Germinal center (tissue), 1 donor: ENCODE measurements around the gene APBB1IP.
"Not testable (repeated sequence)": the region's sequence is repeated elsewhere in the genome, so short reads cannot be mapped to it uniquely, and the experiment has no call there.

ENCODE experiments used
- DNase-seq: peaks from one replicate; pipeline ENCODE4 v3.0.0; 2012; ENCODE audit warnings: mixed read lengths, low spot score

Gene APBB1IP

GRCh38 chr10:26477501-26477900 lies 39.4 kb downstream of the APBB1IP start:
- DNase-seq, result no peak

DNA sequence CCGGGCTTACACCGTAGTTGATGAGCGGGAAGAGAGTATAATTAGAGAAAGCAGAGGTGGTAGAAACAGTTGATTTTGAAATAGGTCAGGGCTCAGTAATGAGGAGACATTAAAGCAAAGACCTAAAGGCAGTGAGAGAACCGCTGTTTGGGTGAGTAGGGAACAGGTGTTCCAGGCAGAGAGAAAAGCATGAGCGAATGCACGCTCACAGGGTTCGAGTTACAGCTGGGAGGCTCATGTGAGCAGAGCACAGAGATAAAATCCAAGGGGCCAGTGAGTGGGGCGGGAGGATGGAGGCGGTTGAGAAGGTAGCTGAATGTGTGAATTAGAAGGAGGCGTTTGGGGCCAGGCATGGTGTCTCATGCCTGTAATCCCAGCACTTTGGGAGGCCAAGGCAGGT lies 39.9 kb downstream of the APBB1IP start:
- DNase-seq, result no peak

DNA sequence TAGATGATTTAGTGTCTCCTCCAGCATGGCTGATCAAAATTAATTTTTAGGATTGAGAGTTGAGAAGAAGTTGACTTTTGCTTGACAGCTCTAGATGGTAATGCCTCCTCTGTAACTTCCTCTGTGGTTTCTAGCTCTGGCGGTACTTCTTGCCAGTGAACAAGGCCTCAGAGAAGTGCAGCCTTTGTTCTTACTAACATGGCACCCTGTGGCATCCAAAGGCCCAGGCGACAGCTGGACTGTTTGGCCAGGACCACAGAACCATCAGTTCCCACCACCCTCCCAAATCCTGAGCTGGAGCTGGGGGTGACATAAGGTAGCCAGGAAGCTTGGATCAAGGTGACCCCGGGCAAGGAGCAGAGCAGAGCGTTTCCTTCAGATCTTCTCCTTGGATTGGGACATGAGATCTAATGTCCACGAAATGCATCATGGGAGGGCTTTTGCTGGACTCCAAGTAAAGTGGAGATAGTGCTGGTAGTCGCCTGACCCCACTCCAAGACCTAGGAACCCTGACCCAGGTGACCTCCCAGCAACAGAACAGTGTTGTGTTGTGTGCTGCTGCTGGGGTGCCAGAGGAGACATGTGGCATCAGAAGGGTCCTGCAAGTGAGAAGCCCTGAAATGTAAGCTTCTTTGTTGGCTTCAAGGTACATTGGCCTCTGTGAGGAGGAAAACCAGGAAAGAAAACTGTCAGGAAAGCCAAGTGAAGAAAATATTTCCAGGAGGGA lies 41.8 kb downstream of the APBB1IP start:
- peak; percentile 39 for DNase-seq

DNA sequence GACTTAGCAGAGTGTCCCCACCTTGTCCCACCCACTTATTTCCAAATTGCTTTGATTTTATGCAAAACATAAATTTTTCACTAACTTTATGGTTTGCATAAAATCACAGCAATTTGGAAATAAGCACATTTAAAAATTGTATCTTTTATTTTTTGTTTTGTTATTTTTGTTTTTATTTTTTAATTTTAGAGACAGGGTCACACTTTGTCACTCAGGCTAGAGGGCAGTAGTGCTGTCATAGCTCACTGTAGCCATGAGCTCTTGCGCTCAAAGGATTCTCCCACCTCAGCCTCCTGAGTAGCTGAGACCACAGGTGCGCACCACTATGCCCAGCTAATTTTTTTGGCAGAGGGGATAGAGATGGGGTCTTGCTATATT lies 43.2 kb downstream of the APBB1IP start:
- no peak for DNase-seq

DNA sequence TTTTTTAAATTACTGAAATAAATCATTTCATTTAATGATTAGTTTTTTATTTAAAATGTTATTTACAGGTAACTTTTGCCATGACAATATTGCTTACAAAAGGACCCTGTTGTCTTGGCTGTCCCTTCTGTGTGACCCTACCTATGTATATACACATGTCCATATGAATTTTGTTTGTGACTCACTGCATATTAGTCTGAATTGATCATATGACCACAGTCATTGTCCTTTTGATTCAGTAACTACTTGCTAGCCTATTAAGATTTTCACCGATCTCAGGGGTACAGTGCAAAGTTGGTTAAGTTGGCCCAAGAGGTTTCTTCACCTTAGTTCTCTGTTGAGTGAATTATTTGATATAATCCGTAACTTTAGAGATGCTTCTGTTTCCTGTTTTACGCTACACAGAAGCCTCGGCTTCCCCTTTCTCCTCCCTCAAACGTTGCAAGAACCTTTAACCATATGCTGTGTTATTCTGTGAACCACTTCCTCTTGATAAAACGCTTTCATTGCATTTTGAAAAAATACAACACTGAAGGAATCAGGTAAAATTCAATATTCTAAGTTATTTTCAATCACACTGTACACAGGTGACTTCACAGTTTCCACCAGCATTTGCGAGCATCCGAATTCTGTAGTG lies 43.9 kb downstream of the APBB1IP start:
- DNase-seq, result peak; percentile 44

DNA sequence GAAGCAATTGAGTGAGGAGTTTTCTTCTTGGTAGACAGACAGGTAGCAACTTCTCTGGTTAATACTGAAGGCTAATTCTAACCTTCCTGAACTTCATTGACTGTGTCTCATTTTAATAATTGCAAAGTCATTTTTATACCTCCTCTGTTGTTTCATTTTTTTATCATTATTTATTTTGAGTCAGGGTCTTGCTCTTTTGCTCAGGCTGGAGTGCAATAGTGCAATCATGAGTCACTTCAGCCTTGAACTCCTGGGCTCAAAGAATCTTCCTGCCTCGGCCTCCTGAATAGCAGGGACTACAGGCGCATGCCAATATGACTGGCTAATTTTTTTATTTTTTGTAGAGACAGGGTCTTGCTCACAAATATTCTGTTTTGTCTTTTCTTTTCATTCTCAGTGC lies 45.4 kb downstream of the APBB1IP start:
- DNase-seq, result no peak

DNA sequence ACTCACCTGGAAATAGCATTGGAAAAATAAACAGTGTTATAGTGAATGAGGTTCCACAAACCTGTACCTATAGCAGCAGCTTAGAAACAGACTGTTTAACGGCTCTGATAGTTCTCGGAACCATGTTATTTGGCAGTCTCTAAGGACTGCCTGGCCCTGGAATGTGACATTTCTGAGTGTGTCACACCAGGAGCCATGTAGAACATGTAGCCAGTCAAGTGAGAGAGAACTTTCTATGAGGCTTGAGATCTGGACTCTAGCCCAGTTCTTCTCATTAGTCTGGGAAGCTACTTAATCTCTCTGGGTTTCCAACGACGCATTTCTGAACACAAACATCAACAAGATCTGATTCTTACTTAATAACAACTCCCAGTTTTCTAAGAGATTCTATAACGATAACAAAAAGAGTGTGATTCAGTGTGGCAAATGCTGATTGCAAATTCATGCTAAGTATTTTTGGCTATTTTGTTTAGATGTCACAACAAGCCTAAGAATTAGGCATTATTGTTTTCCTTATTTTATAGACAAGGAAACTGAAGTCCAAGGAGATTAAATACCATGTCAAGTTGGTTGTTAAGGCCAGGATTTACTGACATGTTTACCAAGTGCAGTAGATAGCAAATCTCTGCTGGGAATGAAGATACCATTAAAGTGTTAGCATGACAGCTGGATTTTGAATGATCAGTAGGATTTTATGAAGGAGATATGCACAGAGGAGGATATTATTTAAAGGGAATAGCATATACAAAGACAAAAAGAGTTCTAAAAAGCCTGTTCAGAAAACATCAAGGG lies 47.2 kb downstream of the APBB1IP start:
- DNase-seq, result no peak

DNA sequence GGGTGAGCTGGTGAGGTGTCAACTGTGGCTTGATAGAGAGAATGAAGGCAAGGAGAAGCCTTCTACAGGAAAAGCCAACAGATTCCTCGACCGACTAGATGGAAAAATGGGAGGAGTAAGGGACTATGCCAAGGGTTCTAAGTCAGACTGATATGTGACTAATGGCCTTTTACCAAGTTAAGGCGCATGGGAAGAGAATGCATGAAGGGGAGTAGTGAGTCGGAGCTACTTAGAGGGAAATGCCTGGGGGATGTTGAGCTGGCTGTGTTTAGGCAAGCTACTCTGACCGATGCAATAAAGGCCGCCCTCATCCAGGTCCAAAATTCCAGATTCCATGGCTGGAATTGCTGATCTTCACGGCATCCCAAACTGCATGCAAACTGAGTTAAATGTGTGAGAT lies 48.2 kb downstream of the APBB1IP start:
- DNase-seq, result no peak

GRCh38 chr10:26486990-26487850 lies 49.1 kb downstream of the APBB1IP start:
- DNase-seq, result no peak

- no peak for DNase-seq
Observed at GRCh38 chr10:26488344-26488743, 50.2 kb downstream of the APBB1IP start.

DNA sequence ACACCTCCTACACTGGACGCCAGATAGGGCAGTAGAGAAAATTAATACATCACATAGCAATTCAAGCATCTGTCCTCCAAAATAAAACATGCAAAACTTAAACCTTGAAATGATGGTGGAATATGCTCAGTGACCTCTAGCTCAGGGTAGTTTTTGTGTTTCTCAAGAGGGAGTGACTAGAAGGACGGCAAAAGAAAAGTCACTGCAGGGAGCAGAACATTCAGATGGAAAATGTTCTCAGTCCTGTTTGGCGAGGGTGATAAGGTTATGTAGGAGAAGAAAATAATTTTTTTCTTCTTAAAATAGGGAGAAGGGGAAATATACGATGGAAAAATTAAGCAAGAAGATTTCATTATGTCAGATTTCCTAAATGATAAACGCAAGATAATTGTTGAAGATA lies 50.9 kb downstream of the APBB1IP start:
- no peak for DNase-seq

DNA sequence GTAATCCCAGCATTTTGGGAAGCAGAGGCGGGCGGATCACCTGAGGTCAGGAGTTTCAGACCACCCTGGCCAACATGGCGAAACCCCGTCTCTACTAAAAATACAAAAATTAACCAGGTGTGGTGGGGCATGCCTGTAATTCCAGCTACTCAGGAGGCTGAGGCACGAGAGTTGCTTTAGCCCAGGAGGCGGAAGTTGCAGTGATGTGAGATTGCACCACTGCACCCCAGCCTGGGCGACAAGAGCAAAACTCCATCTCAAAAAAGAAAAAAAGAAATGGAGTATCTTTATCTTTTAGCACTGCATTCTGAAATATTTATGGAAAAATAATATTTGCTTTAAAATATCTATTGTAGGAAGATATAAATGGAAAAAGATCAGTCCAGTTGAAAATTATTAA lies 52.2 kb downstream of the APBB1IP start:
- DNase-seq, result not testable (repeated sequence)

- DNase-seq, result no peak
Observed at GRCh38 chr10:26491276-26491675, 53.1 kb downstream of the APBB1IP start.

DNA sequence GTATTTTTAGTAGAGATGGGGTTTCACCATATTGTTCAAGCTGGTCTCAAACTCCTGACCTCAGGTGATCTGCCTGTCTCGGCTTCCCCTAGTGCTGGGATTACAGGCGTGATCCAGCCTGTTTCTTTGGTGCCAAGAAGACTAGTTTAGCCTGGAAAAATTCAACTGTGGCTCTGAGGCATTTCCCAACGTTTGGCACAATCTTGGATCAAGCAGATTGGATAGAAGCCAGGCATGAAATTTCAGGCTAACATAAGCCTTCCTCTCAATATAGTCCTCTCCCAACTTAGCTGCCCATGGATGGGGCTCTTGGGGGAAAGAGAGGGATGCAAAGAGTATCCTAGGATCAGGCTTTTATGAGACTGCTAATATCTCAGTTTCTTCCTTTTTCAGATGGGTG lies 53.8 kb downstream of the APBB1IP start:
- DNase-seq, result no peak

GRCh38 chr10:26492725-26493124 lies 54.6 kb downstream of the APBB1IP start:
- DNase-seq, result not testable (repeated sequence)

- DNase-seq, result no peak
Observed at GRCh38 chr10:26494018-26494417, 55.9 kb downstream of the APBB1IP start.

- DNase-seq, result no peak
Observed at GRCh38 chr10:26499426-26499825, 61.3 kb downstream of the APBB1IP start.

- no peak for DNase-seq
Observed at GRCh38 chr10:26502986-26503385, 64.8 kb downstream of the APBB1IP start.

- no peak for DNase-seq
Observed at GRCh38 chr10:26503911-26504310, 65.8 kb downstream of the APBB1IP start.

DNA sequence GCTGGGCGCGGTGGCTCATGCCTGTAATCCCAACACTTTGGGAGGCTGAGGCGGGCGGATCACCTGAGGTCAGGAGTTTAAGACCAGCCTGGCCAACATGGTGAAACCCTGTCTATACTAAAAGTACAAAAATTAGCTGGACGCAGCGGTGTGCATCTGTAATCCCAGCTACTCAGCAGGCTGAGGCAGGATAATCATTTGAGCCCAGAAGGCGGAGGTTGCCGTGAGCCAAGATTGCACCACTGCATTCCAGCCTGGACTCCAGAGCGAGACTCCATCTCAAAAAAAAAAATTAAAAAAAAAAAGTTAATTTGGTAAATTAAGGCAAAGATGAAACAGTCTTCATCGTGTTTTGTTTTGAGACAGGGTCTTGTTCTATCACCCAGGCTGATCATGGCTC lies 66.3 kb downstream of the APBB1IP start:
- not testable (repeated sequence) for DNase-seq

- DNase-seq, result no peak
Observed at GRCh38 chr10:26505491-26505890, 67.3 kb downstream of the APBB1IP start.

- no peak for DNase-seq
Observed at GRCh38 chr10:26506736-26507135, 68.6 kb downstream of the APBB1IP start.
